GM19351 (cell line): Measurements from ENCODE around the gene PLEKHM3.

ENCODE experiments used
- ATAC-seq: cut with Tn5 transposase; IDR thresholded peaks from one replicate; pipeline ENCODE4 v1.9.1; 2021; ENCODE audit warnings: mild to moderate bottlenecking, moderate library complexity; ENCODE audit not compliant: unreplicated experiment

Gene PLEKHM3

DNA sequence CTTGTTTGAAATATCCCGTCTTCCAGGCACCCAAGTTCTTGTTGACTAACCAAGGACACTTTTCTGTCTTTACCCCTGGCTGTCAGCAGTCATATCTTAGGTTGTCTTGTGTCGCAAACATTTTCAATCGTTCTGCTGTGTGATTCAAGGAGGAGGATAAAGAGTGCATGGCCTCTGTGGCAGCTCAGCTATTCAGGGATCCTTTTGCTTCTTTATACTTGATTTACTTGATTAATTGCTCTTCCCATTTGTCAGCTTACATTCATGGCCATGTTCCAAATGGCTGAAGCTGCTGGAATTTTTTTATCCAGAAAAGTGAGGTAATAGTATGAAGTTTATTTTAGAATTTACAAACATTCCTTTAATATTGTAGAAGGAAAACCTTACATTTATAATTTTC, 158.3 kb downstream of the PLEKHM3 start:
- no peak for ATAC-seq

DNA sequence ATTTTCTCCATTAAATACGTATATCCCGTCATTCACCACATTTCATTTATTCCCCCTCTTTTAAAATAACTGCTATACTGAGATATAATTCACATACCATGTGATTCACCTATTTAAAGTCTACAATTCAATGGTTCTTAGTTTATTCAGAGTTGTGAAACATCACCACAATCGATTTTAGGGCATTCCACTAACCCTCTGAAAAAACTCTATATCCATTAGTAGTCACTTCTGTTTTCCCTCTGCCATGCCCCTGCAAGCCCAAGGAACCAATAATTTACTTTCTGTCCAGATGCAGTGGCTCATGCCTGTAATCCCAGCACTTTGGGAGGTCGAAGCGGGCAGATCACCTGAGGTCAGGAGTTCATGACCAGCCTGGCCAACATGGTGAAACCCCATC, 160.1 kb downstream of the PLEKHM3 start:
- ATAC-seq: no peak

DNA sequence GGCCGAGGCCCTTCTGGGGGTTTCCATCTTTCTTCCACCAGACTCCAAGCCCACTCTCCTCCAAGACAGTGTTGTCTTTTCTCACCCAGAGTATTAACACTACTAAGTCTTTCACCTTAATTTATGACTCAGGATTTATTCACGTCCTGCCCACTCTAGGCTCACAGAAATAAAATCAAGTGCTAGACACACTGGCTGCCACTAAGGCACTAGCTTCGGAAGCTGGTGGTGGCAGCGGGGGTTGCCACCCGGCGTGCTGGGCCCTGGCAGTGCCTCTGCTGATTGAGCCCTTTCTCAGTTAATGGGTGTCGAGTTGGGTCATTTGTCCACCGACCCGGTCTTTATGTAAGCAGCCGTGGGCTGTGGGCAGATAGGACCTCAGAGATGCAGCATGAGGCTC, 162.0 kb downstream of the PLEKHM3 start:
- ATAC-seq: no peak

DNA sequence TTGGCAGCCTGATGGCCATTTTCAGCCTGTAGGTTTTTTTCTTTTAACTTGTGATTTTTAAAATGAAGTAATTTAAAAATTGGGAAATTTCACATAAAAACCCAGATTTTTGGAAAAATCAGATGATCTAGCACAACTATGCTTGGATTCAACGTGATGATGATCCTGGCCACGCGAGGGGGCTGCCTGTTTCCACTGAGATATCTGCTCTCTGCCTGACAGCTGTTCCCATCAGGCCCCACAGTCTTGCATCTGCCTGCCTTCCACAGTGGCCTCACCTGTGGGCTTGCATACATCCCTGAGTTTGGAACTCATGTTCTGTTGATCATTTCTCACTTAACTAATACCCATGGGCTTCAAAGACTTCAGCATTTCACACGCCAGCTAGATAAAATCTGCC, 163.5 kb downstream of the PLEKHM3 start:
- no peak for ATAC-seq

DNA sequence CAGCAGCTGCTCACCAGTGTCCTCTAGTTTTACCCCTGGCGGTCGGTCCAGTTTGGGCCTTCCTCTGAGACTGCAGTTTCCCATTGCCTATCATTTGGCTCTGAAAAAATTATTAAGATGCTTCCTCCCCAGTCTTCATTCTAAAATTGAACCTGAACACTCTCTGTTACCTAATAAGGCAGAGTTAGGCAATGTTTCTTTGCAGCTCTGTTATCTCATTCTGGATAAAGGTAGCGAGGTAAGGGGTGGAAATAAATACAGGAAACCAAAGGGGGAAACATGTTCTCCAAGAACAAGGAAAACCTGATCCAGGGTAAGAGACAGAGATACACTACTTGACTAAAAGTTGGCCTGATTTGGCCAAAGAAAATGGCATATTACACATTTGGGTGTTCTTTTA, 164.6 kb downstream of the PLEKHM3 start:
- no peak for ATAC-seq

DNA sequence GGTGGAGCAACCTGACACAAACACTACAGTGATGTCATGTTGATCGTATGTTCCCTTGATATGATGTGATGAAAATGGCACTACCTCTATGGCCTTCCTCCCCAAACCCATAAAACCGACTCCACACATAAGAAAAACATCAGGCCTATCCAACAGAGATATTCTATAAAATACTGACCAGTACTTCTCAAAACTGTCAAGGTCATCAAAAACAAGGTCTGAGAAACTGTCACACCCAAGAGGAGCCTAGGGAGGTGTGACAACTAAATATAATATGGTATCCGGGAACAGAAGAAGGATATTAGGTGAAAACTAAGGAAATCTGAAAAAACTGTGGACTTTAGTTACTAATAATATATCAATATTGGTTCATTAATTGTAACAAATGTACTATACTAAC, 169.7 kb downstream of the PLEKHM3 start:
- ATAC-seq: no peak

DNA sequence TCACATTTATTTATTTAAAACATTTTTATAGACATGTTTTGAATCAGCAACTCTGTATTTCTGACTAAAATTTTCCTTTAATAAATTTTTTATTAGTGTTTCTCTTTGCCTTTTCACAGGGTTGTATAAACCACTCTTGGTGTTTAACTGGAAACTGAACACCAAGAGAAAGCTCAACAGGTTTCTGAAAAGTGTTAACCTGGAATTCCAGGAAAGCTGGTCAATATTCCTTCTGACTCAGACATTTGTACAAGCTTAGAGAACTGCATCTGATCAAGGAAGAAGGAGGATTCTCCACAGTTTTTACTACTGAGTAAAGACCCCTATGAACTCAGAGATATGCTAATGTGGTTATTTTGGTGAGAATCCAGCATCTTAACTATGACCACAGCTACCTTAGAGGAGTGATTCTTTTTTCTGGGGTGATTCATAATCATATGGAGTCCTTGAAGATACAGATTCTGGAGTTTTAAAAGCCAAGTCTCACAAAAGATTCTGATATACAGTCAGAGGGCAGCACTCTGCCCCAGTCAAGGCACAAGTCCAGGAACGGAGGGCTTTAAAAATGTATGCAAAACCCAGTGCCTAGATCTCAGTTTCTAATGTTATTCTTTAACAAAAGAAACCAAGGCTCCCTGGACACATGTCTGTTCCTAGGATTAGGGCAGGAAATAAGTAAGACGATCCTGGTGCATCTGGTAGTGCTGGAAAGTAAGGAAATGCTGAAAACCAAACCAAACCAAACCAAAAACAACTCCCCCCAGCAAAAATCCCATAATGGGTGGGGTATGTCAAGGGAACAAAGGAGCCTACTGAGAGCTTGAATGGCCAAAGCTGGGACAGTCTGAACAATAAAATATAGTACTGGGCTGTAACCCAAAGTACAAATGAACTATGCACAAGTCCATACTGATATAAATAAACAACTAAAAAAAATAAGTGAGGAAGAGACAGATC, 170.6 kb downstream of the PLEKHM3 start:
- ATAC-seq: no peak

DNA sequence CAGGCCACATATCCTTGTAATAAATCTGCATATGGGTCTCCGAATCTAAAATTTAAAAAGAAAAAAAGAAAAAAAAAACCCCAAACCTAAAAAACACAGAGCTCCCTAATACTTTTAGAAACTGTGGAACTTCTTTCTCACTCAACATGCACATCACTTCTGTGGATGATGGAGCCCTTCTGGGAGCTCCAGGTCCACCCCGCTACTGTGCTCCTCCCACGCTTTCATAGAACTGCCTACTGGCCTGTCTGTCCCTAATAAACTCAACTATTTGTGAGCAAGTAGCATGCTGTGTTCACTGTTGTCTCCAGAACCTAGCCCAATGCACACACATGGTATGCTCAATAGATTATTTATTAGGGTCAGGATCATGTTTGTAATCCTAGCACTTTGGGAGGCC, 172.5 kb downstream of the PLEKHM3 start:
- ATAC-seq: no peak

DNA sequence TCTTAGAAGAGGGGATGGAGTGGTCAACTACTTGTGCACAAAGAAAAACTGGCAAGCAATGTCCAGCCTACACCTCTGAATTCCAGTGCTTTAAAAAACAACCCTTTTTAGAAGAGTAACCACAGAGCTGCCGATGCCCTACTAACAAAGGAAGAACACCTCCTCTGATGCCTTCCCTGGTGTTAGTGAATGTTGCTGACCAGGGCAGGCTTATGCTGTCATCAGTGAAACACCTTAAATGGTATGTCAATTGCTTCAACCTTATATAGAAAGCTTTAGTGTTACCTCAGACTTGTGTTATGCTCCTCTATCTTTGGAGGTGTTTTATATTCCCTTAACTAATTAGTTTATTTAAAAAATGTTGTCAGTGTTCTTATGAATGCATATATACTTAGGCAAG, 175.9 kb downstream of the PLEKHM3 start:
- ATAC-seq: no peak

DNA sequence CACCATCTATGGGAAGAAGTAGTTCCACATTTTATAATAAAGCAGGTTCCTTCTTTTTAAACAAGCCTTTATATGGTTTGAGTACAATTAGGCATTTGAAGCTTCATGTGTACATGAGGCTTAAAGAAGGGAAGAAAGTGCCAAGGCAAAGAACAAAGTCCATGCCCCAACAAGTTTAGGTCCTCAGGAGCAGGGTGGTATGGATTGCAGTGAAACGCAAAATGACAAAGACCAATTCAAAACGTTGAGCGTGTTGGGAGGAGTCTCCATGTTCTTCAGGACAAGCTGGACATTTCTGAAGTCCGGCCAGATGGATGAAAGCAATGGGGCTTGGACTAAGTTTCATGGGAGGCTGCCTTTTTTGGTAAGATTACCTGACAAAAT, 176.8 kb downstream of the PLEKHM3 start:
- no peak for ATAC-seq

DNA sequence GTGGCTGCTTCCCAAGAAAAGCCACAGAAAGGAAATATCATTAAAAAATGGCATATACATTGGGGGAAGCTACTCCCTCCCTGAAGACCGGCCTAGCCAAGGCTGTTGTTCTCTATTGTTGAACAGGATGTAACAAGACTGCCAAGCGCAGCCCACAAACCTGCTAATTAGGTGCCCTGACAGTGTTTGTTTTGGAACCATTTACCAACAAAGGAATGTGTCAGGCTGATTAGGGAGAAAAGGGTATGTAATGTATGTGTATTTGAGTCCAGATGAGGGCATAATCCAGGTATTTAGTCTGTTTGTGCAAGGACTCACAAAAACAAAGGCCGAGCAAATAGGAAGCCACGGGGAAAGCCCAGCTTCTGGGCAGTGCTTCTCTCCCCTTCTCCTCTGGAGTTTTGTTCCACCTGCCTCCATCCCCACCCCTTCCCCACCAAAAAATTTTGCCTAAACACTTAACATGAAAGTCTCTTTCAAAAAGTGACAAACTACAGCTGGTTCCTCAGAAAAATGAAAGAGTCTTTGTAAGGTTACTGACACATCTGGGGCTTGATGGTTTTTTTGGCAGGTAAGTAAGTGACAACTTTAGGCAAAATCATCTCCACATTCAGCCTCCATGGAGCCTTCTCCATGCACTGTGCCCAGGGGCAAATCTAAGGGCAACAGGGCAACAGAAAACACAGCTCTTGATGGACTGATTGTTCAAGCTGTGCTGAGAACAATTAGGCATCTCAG, 177.4 kb downstream of the PLEKHM3 start:
- no peak for ATAC-seq

DNA sequence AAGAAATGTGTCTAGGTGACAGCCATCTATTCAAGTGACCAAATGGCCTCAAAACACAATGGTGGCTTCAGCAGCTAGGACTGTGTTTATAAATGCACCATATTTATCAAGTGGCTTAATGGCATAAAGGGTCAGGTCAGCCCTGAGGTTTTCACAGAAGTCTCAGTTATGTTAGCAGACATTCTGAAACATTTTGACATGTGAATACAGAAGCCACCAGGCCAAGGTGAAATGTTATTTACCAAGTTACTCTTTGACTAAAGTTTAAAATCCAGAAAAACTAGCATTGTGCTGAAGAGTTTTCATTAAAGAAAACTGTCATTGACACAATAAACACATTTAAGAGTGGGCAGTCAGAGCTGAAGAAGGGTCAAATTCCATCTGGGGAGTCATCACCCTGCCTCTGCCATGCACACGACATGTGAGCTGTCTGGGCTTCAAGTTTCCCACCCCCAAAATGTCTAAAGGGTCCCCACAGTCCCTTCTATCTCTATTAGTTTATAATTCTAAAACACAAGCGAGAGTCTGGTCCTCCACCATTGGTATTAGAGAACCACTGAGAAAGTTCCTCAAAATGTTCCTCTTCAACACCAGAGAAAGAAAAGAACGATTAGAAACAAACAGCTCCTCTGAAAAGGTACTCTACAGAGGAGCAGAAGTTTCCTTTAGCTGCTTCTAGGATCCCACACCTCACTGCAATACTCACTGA, 178.1 kb downstream of the PLEKHM3 start:
- ATAC-seq: no peak

DNA sequence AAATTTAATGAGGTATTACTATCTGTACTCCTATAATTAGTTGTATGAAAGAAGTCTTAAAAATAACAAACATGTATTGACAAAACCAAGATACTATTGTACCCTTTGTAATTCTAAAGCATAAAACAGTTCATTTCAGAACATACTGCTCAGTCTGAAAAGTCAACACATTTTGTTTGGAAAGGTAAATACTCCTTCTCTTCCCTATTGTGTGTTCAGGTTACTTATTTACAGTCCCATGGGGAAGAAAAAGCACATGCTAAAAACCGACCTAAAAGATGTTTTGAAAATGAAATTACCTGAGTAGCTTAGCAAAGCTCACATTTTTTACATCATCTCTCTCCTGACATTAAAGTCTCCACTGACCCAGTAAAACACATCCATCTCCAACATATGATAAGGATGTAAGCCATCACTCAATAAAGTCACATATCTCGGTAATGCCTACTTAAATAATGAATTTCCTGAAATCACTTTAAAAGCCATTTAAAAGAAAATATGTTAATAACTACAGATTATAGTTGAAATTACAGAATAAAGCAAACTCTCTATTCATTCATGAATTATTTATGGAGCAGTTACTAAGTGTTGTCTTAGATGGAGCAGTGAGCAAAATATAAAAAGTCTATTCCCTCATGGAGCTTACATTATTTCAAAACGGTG, 180.0 kb downstream of the PLEKHM3 start:
- ATAC-seq: no peak

DNA sequence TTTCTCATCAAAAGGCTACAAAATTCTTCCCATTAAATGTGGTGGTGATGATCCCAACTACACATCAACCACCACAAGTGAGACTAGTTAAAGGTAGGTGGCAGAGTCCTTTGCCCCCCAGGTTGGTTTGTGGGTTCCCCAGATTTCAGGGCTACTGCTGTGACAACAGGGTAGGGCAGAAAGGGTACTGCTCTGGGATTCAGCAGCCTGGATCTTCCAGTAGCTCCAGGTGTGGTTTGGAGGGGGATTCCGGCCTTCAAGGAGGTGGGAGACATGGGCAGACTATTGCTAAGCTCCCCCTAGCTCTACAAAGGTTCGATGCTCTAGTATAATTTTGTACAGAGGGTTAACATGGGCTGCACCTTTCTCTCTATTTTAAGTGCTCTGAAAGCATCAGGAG, 180.7 kb downstream of the PLEKHM3 start:
- ATAC-seq: no peak

DNA sequence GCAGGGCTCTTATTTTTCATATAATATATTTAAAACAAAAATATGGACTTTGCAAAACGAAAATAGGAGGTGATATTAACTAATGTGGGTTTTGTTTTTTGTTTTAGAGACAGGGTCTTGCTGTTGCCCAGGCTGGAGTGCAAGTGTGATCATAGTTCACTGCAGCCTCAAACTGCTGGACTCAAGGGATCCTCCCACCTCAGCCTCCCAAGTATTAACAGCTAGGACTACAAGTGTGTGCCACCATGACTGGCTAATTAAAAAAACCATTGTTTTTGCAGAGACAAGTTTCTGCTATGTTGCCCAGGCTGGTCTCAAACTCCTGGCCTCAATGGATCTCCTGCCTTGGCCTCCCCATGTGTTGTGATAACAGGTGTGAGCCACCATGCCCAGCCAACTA, 185.2 kb downstream of the PLEKHM3 start:
- no peak for ATAC-seq

DNA sequence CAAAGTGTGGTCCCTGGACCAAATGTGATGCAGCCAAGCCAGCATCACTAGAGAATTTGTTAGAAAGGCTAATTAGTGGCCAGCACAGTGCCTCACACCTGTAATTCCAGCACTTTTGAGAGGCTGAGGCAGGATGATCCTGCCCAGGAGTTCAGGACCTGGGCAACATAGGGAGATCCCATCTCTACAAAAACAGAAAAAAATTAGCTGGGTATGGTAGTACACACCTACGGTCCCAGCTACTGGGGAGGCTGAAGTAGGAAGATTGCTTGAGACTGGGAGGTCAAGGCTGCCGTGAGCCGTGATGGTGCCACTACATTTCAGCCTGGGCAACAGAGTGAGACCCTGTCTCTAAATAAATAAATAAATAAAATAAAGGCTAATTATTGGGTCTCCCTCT, 185.8 kb downstream of the PLEKHM3 start:
- ATAC-seq: no peak

DNA sequence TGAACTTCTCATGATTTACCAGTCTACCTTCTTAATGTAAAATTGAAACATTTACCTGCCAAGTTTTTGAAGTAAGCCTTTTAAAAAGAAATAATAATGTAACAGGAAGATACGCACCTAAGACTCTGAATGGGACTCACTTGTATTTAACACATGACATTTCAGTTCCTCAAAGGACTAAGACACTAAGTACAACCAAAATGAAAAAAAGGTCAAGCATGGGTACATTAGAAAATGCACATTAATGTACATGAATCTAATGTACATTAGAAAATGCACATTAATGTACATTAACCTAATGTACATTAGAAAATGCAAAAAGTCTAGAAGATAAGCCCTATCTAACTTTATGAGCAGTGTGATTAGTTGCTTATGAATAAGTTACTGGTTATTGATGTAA, 186.3 kb downstream of the PLEKHM3 start:
- no peak for ATAC-seq

DNA sequence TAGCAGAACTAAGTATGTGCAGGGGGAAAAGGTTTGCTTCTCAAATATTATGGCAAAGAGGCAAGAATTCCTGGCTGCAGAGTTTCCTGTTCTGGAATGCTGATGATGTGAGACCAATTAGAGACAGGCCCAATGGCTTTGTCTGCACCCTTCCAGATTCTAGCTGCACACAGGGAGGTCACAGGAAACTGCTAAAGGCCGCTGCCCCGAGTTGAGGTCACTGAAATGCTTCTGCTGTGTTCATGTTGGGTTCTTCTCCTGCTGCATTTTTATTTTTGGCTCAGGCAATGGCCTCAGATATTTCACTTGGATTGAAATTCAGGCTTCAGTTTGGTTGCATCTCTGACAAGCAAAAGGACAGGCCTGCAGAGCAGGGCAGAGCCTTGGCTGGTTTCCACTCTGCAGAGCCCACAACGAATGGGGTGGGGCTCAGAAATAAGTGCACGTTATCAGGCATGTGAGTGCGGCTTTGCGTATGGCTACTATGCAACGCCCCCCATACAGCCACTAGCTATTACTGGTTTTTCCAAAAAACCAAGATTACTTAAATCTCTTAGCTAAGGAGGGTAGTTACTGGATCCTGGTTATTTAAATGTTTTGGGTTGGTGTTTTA, 188.7 kb downstream of the PLEKHM3 start:
- no peak for ATAC-seq

DNA sequence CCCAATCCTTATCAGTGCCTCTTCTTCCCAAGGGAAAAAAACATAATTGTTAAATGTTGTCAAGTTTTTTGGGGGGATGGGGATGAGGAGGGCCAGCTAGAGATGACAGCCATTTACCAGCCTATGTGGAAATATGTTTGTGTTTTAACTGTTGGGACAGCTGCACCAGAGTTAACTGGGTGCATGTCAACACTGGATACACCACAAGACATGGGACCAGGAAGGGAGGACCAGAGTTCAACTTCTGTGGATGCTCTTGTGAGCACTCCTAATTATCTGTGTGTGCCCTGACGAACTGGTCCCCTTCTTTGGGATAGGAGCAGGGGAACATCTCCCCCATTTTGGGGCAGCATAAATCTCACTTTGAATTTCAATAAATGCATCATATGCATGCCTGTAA, 189.5 kb downstream of the PLEKHM3 start:
- ATAC-seq: no peak

DNA sequence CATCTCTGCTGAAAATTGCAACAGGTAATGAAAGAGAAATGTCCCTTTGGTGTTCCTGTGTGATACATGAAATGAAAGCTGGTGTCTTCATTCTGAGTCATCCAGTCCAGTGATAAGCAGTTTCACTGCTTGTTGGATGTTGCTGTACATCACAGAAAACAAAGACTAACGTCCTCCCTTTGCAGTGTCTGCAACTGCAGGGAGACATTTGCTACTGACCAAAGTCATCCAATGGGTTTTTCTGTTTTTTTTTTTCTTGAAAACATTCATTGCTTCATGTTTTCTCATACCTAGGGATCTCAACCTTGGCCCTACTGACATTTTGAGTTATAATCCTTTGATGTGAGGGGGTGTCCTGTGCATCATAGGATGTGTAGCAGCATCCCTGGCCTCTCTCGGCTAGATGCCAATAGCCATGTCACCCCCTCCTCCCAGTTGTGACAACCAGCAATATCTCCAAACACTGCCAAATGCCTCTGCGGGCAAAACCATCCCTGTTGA, 192.0 kb downstream of the PLEKHM3 start:
- ATAC-seq: peak; percentile 99
